HFFc6 (cell line): ENCODE data around the gene RRP7A. TPM values are rescaled to one million over a fixed set of nuclear protein-coding genes. Genes with fewer than 3 reads are reported as not detected.
A peak's percentile ranks its signal among the peaks of the same experiment; 100 is the strongest.

Experiments
- DNase-seq: peaks from one replicate; pipeline ENCODE4 v3.0.0-alpha.2; 2018
- H3K27ac Mint-ChIP-seq: 2 replicates; pipeline ENCODE4 v1.8.0; 2020; ENCODE audit warnings: mild to moderate bottlenecking, mixed read lengths
- H3K27me3 Mint-ChIP-seq: 2 replicates; pipeline ENCODE4 v1.8.0; 2021; ENCODE audit warnings: mild to moderate bottlenecking, moderate library complexity, mixed read lengths; ENCODE audit not compliant: insufficient read depth
- H3K36me3 Mint-ChIP-seq: 2 replicates; pipeline ENCODE4 v1.8.0; 2021; ENCODE audit warnings: low read depth, mixed read lengths
- H3K4me1 Mint-ChIP-seq: 2 replicates; pipeline ENCODE4 v1.8.0; 2020; ENCODE audit warnings: low read depth, mixed read lengths
- H3K4me3 Mint-ChIP-seq: 2 replicates; pipeline ENCODE4 v1.8.0; 2020; ENCODE audit warnings: mild to moderate bottlenecking, moderate library complexity, mixed read lengths
- H3K9me3 Mint-ChIP-seq: 2 replicates; pipeline ENCODE4 v1.8.0; 2020; ENCODE audit warnings: mild to moderate bottlenecking, mixed read lengths
- CTCF ChIP-seq: fragments of 200-600 bp; sonication (generic); IDR thresholded peaks from 2 replicates; pipeline ENCODE4 v1.5.0; 2021; ENCODE audit warnings: antibody characterized with exemption, mild to moderate bottlenecking
- total RNA-seq, 6 experiments: library from RNA; stranded (reverse); fragmentation: NEBNext Ultra II Directional; extraction: Animal tissue kit (Norgen Biotek cat#: 25700); gene quantifications; 2 replicates in 1 of 6; 3 replicates in 5 of 6; pipeline ENCODE4 v1.2.3, GENCODE V29; 2021

Gene RRP7A
- total RNA-seq, 6 experiments from 2014 or later, result 88.7 to 107 (median 97.5) TPM

GRCh38 chr22:42562279-42562678 is 42.7 kb upstream of the RRP7A start:
- Mint-ChIP-seq H3K4me3 (no peak overlapping the region), H3K9me3 (no peaks in the 10 kb centered on the region), H3K27ac (no peak overlapping the region), H3K4me1 (no peaks in the 10 kb centered on the region), H3K27me3 (no peaks in the 10 kb centered on the region; the same call in 1 of the 2 replicates), H3K36me3 (no peaks in the 10 kb centered on the region; the same call in 1 of the 2 replicates)
- no peak for TF ChIP-seq CTCF
- no peak for DNase-seq

GRCh38 chr22:42561856-42562255 is 42.3 kb upstream of the RRP7A start:
- TF ChIP-seq CTCF, result no peak
- Mint-ChIP-seq H3K4me3 (no peak overlapping the region), H3K4me1 (no peaks in the 10 kb centered on the region), H3K36me3 (no peaks in the 10 kb centered on the region; the same call in 1 of the 2 replicates), H3K27ac (no peak overlapping the region), H3K27me3 (no peaks in the 10 kb centered on the region; the same call in 1 of the 2 replicates), H3K9me3 (no peaks in the 10 kb centered on the region)
- no peak for DNase-seq

- no peak overlapping the region for H3K4me3 Mint-ChIP-seq
- no peaks in the 10 kb centered on the region; the same call in 1 of the 2 replicates for H3K27me3 Mint-ChIP-seq
Observed at GRCh38 chr22:42560781-42561180, 41.2 kb upstream of the RRP7A start.

GRCh38 chr22:42560381-42560780 is 40.8 kb upstream of the RRP7A start:
- Mint-ChIP-seq H3K9me3 (no peaks in the 10 kb centered on the region), H3K27me3 (no peaks in the 10 kb centered on the region; the same call in 1 of the 2 replicates), H3K4me1 (no peaks in the 10 kb centered on the region), H3K4me3 (no peak overlapping the region), H3K36me3 (no peaks in the 10 kb centered on the region; the same call in 1 of the 2 replicates), H3K27ac (no peak overlapping the region)
- DNase-seq, result no peak
- no peak for TF ChIP-seq CTCF

More at GRCh38 chr22:42560781-42561180, 41.2 kb upstream of the RRP7A start:
- peak; percentile 77 for TF ChIP-seq CTCF
- H3K36me3 Mint-ChIP-seq, result no peaks in the 10 kb centered on the region; the same call in 1 of the 2 replicates
- H3K9me3 Mint-ChIP-seq, result no peaks in the 10 kb centered on the region
- no peak for DNase-seq
- H3K27ac Mint-ChIP-seq, result no peak overlapping the region
- no peaks in the 10 kb centered on the region for H3K4me1 Mint-ChIP-seq

GRCh38 chr22:42553475-42554361 is 34.1 kb upstream of the RRP7A start, which contains the start of gene SERHL2:
Gene SERHL2 (plus strand): TSS chr22:42553956. CDS start chr22:42554021, 65 bp downstream.
- TF ChIP-seq CTCF, result peak; percentile 16; the same call in 1 of the 2 replicates
- peak within 1 kb of the TSS; percentile 90 for H3K4me3 Mint-ChIP-seq
- peaks cover 12% of the 10 kb centered on the region for H3K27me3 Mint-ChIP-seq
- peak; percentile 79 for DNase-seq
- no peaks in the 10 kb centered on the region for H3K9me3 Mint-ChIP-seq
- no peaks in the 10 kb centered on the region for H3K4me1 Mint-ChIP-seq
- H3K36me3 Mint-ChIP-seq, result no peaks in the 10 kb centered on the region
- H3K27ac Mint-ChIP-seq, result no peak within 1 kb of the TSS
